Putamen (tissue), 1 donor: Measurements from ENCODE around the gene CRYAA.
A peak's percentile ranks its signal among the peaks of the same experiment; 100 is the strongest.
"Not testable (repeated sequence)": the region's sequence is repeated elsewhere in the genome, so short reads cannot be mapped to it uniquely, and the experiment has no call there.

ENCODE experiments used
- DNase-seq: peaks from one replicate; pipeline ENCODE4 v3.0.0-alpha.2; 2016; ENCODE audit warnings: low spot score

Gene CRYAA

DNA sequence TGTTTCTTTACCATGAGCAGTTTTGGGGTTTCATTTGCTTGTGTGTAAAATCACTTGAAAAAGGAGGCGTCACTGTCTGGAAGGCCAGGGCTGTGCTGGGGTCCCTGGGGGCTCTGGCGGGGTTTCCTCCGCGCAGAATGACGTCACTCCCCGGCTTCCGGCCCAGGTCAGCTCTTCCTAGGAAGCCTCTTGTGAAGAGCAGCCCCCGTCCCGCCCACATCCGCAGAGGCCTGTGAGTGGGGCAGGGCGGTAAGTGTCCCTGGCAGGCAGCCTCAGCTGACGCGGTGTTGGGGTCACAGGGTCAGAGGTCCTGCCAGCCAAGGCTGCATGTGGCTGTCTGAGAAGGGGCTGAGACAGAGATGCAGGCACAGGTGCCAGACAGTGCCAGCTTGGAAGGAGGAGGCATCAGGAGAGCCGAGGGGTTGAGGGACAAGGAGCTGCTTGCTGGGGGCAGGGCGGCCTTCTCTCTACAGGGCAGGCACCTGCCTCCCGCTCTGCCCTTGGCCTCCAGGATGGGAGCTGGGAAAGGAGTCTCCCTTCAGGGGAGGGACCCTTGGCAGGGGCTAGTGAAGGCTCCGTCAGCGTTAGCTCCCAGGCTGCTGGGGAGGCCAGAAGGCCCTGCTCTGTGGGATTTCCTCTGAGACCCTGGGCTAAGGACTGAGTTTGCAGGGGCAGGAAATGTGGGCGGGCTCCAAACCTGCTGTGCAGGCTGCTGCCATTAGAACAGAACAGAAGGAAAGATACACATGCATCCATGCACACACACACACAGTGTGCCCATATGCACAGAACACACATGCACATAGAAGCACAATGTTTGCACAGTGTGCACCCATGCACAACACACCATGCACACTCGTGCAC is 8.5 kb downstream of the CRYAA start:
- not testable (repeated sequence) for DNase-seq

DNA sequence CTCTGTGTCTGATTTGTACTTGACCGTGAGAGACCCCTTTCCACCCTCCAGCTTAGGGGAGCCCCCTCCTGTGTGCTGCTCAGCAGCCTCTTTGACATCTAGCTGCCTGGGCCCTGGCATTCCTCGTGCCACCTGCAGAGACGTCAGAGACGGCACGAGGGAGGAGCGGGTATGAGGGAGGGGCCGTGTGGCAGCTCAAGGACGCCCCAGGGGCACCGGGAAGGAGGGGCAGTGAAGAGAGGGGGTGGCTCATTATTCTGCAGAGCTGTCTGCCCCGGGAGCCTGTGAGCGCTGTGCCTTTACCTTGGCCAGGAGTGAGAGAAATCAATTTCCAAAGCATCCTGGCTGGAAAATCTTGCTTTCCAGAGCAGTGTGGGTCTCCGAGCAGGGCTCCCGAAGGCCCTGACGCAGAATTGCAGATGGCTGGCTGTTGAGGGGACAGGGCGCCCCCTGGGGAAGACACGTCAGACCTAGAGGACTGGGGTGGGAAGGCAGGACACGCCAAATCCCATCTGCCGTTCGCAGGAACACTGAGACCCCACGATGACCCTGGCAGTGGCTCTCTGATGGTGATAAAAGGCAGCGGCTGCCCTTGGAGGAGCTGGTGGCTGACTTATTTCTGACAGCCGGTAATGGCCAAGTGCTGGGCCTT is 9.5 kb downstream of the CRYAA start:
- not testable (repeated sequence) for DNase-seq

DNA sequence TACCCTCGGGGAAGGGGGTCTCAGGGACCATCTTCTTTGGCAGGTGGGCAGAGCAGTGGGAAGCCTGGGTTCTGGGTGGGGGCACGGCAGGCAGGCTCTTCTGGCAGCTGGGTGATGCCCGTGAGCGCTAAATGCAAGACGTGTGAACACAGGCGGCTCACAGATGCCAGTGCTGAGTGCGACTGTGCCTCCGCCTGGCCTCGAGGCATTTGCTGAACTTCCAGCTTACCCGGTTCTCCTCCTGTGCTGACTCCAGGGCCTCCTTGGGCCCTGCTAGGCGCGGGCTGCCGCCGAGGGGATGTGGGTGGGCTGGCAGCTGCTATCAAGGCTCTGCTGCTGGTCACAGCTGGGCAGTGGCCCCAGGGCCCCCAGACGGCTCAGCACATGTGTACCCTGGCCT is 12.2 kb downstream of the CRYAA start:
- DNase-seq, result not testable (repeated sequence)

DNA sequence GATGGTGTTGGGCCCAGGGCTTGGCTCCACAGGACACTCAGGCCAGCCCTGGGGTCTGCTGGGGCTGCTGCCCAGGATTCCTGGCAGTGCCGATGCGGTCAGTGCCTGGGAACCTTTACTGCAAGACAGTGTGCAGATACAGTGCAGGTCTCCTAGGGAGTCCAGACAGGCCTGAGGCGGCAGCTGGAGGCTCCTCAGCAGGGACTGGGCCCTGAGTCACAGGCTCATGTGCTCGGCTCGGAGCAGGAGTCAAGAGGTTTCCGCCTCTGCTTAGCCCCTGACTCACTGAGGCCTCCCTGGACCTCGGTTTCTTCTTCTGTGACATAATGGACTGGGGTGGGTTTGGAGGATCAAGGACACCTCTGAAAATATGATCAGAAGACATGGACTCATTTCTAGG is 18.5 kb downstream of the CRYAA start:
- DNase-seq, result not testable (repeated sequence)

DNA sequence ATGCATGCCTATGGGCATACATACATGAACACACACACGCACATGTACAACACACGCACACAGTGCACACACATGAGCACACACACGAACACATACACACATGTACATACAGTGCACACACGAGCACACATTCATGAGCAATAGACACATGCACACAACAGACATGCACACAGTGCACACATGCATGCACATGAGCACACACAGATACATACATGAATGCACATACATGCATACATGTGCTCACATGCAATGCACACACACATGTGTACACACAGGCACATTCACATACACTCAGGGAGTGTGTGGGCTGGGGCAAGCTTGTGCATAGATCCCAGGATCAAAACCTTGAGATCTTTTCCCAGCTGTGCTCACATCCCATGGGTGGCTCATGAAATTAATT is 18.9 kb downstream of the CRYAA start:
- DNase-seq, result no peak

DNA sequence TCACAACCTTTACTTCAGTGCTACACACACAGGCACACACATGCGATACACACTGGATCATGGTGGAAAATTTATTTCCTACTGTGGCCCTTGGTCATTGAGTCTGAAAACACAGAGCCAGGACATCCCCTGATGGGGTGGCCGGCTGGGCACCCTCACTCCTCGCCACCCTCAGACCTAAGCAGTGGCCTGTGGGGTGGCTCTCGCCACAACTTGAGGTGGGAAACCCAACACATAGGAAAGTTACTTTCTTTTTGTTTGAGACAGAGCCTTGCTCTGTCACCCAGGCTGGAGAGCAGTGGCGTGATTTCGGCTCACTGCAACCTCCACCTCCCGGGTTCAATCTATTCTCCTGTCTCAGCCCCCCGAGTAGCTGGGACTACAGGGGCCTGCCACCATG is 19.4 kb downstream of the CRYAA start:
- DNase-seq, result no peak

DNA sequence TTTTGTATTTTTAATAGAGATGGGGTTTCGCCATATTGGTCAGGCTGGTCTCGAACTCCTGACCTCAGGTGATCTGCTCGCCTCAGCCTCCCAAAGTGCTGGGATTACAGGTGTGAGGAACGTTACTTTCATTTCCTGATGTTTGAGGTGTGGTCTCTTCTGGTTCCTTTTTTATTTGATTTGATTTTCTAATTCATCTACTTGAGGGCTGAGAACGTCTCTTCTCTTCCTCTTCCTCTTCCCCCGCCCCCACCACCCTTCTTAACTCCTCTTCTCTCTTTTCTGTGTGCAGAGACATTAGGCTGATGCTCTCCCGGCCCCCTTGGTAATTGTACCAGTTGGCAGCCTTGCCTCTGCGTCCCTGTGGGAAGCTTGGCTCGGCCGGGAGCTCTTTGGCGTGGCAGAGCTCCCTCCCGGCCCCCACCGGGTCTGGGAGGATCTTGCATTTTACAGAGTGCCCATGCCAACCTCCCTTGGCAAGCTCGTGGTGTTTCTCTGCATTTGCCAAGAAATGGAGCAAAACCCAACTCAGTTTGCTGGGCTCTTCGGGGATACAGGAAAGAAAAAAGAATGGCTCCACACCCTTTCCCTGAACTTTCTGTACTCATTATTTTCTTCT is 19.9 kb downstream of the CRYAA start:
- peak; percentile 68 for DNase-seq

DNA sequence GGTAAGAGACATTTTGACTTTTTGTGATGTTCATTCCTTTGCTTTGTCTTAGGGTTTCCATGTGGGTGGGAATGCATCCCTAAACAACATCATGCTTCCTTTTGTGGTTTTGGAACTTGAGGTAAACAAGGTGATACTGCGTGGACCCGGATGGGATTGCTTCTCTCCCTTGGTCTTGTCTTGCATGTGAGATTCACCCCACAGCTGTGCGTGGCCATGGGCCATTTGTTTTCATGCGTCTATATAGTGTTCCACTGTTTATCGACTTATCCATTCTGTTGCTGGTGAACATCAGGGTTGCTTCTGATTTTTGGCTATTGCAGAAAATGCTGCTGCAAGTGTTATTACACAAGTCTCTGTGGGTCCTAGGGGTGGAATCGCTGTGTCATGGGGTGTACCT is 21.1 kb downstream of the CRYAA start:
- no peak for DNase-seq

DNA sequence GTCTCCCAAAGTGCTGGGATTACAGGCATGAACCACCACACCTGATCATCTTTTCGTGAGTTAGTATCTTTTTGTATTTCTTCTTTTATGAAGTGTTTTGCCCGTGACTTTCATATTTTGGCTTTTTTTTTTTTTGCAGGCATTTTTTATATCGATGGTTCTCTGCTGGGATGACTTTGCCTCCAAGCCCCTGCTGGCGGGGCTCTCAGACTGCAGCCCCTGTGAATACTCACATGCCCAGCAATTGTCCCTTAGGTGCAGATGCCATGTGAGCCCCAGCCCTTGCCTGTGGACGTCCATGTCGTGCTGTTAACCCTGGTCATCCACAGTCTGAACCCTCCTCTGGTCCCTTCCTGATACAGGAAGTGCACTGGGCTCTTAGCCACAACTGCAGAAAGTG is 21.7 kb downstream of the CRYAA start:
- no peak for DNase-seq

DNA sequence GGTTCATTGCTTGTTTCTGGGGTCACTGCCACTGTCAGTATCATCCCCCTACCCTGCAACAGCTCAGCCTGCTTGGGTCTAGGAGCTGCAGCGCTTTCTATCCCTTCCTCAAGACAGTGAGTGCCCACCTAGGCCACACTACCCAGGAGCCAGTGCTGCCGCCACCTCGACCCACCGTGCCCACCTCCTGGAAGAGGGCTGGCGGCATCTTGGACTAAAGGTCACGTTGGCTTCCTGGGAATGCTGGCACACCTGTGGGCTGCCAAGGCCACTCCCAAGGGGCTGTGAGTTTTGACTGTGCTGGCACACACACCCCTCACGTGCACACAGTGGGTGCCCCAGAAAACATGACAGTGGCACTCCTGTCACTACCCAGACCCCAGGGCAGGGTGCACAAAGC is 22.1 kb downstream of the CRYAA start:
- no peak for DNase-seq

DNA sequence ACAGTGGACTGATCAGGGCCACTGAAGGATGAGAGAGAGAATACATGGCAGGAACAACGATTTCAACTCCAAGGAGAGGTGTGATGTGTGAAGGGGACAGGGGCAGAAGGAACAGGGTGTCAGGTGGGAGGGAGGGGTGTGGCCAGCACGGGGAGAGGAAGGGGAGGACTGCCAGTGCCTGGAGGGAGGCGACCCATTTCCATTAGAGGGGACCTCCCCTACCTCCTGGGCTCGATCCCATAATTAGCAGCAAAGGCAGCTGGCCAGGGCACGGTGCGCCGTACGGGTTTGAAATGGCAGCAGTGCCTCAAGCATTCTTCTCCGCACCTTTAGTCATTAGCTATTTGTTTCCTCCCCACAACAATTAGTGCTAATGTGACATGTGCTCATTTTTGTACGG is 22.7 kb downstream of the CRYAA start:
- no peak for DNase-seq

DNA sequence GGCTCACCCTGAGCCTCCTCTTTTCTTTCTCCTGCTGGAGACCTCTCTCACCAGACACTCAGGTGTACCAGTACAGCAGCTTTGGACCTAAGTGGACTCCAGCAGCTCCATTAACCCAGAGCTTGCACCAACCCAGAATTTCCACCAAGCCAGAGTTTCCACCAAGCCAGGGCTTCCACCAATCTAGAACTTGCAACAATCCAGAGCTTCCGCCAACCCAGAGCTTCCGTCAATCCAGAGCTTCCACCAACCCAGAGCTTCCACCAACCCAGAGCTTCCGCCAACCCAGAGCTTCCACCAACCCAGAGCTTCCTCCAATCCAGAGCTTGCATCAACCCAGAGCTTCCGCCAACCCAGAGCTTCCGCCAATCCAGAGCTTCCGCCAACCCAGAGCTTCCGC is 23.2 kb downstream of the CRYAA start:
- no peak for DNase-seq

DNA sequence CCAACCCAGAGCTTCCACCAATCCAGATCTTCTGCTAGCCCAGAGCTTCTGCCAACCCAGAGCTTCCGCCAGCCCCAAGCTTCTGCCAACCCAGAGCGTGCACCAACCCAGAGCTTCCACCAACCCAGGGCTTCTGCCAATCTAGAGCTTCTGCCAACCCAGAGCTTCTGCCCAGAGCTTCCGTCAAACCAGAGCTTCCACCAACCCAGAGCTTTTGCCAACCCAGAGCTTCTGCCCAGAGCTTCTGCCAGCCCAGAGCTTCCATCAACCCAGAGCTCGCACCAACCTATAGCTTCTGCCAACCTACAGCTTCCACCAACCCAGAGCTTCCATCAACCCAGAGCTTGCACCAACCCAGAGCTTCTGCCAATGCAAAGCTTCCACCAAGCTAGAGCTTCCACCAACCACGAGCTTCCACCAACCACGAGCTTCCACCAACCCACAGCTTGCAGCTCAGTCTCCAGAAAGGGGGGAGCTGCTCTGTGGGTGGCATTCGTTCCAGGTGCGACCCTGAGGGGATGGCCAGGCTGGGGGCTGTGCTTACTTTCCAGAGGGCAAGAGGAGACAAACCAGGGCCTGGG is 23.8 kb downstream of the CRYAA start:
- no peak for DNase-seq

DNA sequence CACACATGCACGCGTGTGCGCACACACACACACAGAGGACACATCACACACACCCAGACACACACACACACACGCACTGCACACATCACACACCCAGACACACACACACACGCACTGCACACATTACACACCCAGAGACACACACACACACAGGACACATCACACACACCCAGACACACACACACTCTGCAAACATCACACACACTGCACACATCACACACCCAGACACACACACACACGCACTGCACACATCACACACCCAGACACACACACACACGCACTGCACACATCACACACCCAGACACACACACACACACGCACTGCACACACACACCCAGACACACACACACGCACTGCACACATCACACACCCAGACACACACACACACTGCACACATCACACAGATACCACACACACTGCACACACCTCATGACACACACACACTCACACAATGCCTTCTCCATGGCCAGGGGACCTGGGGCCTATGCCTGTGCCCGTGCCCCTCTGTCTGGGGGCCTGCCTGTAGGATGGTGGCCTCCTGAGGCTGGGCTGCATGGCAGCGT is 24.4 kb downstream of the CRYAA start:
- no peak for DNase-seq

DNA sequence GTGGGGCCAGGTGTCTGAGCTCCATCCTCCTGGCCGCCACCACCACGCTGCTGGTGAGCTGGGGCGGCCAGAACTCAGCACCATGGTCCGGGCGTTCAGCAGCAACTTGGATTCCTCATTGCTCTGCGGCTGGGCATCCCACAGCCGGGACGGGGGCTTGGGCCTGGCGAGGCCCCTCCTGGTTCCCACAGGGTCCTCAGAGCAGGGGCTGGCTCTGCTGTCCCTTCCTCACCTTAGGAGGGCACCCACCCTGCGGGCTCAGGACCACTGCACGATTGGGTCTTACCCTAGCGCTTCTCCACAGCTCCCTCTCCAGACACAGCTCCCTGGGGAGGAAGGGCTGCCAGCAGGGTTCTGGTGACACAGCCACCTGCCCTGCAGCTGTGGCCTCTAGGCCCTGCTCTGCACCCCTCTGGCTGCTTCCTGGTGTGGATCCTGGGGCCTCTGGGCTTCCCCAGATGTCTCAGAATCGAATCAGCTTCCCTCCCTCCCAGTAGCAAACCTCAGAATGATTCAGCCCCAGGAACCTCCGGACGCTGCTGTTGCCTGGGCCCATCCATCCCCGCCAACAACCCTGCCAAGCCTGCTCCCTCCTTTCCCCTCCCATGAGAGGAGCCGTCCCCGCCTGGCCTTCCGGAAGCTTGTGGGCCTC is 25.0 kb downstream of the CRYAA start:
- no peak for DNase-seq

DNA sequence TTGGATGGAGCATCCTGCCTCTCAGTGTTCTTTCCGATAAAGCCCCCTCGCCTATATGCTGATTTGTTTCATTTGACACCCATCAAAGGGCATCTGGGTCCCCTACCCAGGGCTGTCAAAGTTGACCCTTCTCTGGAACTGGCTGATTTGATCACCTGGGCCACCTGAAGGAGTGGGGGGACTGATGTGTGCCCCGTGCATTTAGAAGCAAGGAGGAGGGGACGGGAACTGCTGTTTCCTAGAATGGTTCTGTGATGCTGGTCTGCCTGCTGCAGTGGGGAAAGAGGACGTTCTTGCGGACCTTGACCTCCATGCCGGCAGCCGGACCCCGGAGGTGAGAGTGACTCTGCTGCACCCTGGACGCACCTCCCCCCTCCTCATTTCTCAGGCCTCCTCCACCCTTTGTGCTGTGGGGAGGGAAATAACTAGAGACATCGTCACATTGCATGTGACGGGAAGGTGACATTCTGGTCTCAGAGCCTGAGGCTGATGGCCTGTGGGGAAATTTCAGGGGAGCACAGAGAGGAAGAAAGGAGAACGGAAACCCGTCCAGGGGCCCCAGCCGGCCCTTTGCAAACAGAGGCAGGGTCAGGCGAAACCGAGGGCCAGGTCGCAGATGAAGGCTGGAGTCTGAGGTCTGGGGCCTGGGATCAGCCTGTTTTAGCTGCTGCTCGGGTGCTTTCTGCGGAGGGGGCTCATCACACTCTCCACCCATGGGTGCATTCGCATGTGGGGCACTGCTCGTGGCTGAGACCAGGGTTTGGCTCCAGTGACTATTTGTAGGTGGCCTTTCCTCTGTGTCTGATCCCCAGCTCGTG is 25.7 kb downstream of the CRYAA start:
- DNase-seq, result no peak

DNA sequence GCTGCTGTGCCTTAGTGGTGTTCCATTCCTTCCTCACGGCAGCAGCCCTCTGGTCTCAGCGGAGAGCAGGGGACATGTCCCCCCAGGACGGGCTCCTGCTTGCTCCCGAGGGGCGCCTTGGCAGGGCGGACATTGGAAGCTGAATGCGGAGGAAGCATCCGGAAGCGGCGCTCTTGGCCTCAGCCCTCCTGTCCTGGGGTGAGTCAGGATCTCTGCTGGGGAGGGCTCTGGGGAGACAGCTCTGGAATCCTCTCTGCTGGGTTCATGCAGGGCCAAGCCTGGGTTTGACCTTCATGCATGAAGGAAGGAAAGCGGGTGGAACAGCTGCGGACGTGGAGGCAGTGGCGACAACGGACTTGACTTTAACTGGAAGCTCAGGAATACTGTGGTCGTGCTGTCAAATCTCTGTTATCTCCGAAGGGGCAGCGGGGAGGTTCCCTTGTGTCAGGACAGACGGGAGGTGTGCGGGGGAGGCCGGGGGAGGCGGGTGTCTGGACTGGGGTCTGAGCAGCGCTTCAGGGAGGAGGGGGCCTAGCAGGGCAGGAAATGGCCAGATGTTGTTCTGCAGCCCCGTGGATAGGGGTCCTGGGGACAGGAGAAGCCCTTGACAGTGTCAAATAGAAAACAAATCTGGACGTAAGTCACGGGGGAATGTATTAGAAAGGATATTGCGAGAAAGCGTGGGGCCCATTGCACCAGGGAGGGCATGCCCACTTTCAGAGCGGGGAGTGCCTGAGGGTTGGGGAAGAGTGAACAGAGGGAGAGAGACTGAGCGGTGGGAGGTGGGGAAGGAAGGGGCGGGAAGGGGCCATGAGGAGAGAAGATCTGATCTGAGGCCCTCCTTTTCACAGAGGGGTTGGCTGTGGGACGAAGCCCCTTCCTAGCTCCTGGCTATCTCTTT is 26.6 kb downstream of the CRYAA start:
- no peak for DNase-seq

DNA sequence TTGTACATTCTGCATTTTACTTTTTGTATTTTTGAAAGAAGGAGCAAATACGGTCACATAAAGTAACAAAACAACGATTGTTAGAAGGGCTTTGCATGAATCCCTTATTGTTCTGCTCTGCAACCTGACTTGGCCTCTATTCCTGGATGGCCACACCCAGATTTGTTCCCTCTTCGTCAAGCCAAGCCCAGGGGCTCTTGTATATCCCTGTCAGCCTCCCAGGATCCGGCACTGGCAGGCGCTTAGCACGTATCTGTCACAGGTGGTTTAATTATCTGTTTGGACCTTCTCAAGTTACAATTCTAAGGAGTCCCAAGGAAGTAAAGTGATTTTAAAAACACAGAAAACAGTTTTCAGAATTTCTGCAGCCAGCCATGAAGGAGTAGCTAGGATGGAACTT is 28.0 kb downstream of the CRYAA start:
- DNase-seq, result no peak

DNA sequence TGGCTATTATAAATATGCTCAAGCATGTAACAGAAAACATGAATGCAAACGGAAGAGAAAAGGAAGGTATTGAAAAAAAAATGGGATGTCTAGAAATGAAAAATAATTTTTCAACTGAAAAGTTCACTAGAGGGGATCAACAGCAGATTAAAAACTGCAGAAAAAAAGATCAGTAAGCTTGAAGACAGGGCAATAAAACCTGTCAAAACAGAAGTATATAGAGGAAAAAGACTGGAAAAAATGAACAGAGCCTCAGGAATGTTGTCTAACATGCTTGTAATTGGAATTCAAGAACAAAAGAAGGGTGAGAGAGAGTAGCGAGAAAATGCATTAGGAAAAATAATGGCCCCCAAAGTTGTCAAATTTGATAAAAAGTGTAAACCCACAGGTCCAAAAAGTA is 29.6 kb downstream of the CRYAA start:
- no peak for DNase-seq

DNA sequence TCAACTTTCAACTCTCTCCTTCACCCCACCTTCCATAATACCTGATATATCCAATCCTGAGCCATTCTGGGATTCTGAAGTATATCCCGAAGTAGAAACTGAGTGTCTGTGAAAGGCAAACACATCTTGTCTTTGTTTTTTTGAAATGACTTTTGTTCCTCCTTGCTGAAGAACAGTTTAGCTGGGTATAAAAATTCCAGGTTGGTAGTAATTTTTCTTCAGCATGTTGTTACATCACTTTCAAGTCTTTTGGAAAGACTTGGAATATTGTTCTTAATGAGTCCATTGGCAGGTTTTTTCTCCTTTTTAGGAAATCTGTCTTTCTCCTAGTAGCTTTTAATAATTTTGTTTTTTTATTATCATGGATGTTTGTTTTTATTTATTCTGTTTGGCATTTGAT is 32.7 kb downstream of the CRYAA start:
- no peak for DNase-seq
